ENCODE results near the gene SMIM28.

The SMIM28 gene

DNA sequence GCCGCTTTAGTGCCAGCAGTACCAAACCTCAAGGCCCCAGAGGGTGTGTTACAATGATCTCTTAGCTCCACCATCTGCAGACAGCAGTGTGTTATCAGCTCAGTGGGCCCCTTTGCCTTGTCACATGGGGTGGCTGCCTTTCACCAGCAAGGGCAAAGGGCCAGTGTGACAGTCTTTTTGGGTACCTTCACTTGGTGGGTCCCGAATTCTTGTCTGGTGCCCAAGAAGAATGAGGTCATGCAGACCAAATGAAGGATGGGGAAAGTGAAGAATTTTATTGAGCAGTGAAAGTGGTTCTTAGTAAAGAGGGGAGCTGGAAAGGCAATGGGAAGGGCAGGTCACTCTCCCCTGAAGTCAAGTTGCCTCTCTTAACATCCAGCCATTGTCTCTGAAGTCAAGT lies 2.9 kb upstream of the SMIM28 start (continued):
- TF ChIP-seq, protein P1, sequence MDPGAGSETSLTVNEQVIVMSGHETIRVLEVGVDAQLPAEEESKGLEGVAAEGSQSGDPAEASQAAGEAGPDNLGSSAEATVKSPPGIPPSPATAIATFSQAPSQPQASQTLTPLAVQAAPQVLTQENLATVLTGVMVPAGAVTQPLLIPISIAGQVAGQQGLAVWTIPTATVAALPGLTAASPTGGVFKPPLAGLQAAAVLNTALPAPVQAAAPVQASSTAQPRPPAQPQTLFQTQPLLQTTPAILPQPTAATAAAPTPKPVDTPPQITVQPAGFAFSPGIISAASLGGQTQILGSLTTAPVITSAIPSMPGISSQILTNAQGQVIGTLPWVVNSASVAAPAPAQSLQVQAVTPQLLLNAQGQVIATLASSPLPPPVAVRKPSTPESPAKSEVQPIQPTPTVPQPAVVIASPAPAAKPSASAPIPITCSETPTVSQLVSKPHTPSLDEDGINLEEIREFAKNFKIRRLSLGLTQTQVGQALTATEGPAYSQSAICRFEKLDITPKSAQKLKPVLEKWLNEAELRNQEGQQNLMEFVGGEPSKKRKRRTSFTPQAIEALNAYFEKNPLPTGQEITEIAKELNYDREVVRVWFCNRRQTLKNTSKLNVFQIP (CRISPR knock-in tag; IDR thresholded peaks at IDR 0.05; ENCODE audit: borderline replicate concordance, low read depth), result no peak
- no peak for TF ChIP-seq GLIS3 (CRISPR knock-in tag; IDR thresholded peaks at IDR 0.05)

- ATAC-seq, result no peak
- TF ChIP-seq CSDC2 (CRISPR knock-in tag; IDR thresholded peaks at IDR 0.05), result no peak
Measured at GRCh38 chr6:138377042-138377441, 663 bp upstream of the SMIM28 start.

GRCh38 chr6:138378463-138378862 lies 758 bp downstream of the SMIM28 start:
- TF ChIP-seq ZC3H10 (CRISPR knock-in tag; IDR thresholded peaks at IDR 0.05), result no peak
- no peak for TF ChIP-seq ZNF70 (CRISPR knock-in tag; IDR thresholded peaks at IDR 0.05)
- TF ChIP-seq, protein P2, sequence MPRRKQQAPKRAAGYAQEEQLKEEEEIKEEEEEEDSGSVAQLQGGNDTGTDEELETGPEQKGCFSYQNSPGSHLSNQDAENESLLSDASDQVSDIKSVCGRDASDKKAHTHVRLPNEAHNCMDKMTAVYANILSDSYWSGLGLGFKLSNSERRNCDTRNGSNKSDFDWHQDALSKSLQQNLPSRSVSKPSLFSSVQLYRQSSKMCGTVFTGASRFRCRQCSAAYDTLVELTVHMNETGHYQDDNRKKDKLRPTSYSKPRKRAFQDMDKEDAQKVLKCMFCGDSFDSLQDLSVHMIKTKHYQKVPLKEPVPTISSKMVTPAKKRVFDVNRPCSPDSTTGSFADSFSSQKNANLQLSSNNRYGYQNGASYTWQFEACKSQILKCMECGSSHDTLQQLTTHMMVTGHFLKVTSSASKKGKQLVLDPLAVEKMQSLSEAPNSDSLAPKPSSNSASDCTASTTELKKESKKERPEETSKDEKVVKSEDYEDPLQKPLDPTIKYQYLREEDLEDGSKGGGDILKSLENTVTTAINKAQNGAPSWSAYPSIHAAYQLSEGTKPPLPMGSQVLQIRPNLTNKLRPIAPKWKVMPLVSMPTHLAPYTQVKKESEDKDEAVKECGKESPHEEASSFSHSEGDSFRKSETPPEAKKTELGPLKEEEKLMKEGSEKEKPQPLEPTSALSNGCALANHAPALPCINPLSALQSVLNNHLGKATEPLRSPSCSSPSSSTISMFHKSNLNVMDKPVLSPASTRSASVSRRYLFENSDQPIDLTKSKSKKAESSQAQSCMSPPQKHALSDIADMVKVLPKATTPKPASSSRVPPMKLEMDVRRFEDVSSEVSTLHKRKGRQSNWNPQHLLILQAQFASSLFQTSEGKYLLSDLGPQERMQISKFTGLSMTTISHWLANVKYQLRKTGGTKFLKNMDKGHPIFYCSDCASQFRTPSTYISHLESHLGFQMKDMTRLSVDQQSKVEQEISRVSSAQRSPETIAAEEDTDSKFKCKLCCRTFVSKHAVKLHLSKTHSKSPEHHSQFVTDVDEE (CRISPR knock-in tag; IDR thresholded peaks at IDR 0.05), result no peak
- TF ChIP-seq, protein P1 (CRISPR knock-in tag; IDR thresholded peaks at IDR 0.05; ENCODE audit: borderline replicate concordance, low read depth), result no peak
- TF ChIP-seq TCF4 (CRISPR knock-in tag; IDR thresholded peaks at IDR 0.05; ENCODE audit: borderline replicate concordance), result no peak
- no peak for TF ChIP-seq PPARA (CRISPR knock-in tag; IDR thresholded peaks at IDR 0.05; ENCODE audit: borderline replicate concordance)
- no peak for TF ChIP-seq OSR1 (CRISPR knock-in tag; IDR thresholded peaks at IDR 0.05)
- ATAC-seq, result no peak

GRCh38 chr6:138382498-138383265 lies 5.0 kb downstream of the SMIM28 start:
- no peak for ATAC-seq
- TF ChIP-seq GLIS3 (CRISPR knock-in tag; IDR thresholded peaks at IDR 0.05) (no peak), ZNF70 (CRISPR knock-in tag; IDR thresholded peaks at IDR 0.05) (no peak)

DNA sequence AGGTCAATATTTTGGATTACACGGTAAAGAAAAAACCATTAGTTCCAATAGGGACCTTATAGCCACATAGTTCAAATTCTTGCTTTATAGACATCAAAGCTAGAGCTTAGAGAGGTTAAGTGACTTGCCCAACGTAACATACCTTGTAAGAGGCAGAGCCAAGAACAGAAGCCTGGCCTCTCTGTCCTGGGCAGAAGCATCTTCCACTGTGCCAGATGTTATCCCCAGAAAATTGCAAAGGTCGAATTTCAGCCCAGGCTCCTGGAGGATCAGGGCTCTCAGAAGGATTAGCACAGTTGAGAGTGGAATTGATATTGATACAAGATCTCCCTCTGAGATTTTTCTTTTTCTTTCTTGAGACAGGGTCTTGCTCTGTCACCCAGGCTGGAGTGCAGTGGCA lies 6.1 kb downstream of the SMIM28 start:
- ATAC-seq, result no peak
- TF ChIP-seq SNAI2 (CRISPR knock-in tag; IDR thresholded peaks at IDR 0.05), result no peak
- TF ChIP-seq ARNTL (CRISPR knock-in tag; IDR thresholded peaks at IDR 0.05; ENCODE audit: borderline replicate concordance, low read depth), result no peak
- TF ChIP-seq BACH2 (CRISPR knock-in tag; IDR thresholded peaks at IDR 0.05; ENCODE audit: borderline replicate concordance), result no peak
- TF ChIP-seq CSDC2 (CRISPR knock-in tag; IDR thresholded peaks at IDR 0.05), result no peak
- TF ChIP-seq ESRRG (CRISPR knock-in tag; IDR thresholded peaks at IDR 0.05), result no peak

DNA sequence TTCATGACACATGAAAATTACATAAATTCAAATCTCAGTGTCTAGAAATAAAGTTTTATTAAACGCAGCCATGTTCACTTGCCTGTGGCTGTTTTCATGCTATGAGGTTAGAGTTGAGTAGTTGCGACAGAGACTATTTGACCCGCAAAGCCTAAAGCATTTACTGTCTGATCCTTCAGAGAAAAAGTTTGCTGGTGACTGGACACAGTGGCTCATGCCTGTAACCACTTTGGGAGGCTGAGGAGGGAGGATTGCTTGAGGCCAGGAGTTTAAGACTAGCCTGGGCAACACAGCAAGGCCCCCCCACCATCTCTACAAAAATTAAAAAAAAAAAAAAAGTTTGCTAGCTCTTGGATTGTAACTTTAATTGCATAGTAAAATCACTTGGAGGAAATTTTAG lies 9.2 kb downstream of the SMIM28 start:
- no peak for ATAC-seq
- TF ChIP-seq, protein P3, sequence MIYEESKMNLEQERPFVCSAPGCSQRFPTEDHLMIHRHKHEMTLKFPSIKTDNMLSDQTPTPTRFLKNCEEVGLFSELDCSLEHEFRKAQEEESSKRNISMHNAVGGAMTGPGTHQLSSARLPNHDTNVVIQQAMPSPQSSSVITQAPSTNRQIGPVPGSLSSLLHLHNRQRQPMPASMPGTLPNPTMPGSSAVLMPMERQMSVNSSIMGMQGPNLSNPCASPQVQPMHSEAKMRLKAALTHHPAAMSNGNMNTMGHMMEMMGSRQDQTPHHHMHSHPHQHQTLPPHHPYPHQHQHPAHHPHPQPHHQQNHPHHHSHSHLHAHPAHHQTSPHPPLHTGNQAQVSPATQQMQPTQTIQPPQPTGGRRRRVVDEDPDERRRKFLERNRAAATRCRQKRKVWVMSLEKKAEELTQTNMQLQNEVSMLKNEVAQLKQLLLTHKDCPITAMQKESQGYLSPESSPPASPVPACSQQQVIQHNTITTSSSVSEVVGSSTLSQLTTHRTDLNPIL (CRISPR knock-in tag; IDR thresholded peaks at IDR 0.05; ENCODE audit: low read depth), result no peak
- TF ChIP-seq, protein P4, sequence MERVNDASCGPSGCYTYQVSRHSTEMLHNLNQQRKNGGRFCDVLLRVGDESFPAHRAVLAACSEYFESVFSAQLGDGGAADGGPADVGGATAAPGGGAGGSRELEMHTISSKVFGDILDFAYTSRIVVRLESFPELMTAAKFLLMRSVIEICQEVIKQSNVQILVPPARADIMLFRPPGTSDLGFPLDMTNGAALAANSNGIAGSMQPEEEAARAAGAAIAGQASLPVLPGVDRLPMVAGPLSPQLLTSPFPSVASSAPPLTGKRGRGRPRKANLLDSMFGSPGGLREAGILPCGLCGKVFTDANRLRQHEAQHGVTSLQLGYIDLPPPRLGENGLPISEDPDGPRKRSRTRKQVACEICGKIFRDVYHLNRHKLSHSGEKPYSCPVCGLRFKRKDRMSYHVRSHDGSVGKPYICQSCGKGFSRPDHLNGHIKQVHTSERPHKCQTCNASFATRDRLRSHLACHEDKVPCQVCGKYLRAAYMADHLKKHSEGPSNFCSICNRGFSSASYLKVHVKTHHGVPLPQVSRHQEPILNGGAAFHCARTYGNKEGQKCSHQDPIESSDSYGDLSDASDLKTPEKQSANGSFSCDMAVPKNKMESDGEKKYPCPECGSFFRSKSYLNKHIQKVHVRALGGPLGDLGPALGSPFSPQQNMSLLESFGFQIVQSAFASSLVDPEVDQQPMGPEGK (CRISPR knock-in tag; IDR thresholded peaks at IDR 0.05; ENCODE audit: borderline replicate concordance), result no peak
- no peak for TF ChIP-seq RARB (CRISPR knock-in tag; IDR thresholded peaks at IDR 0.05)
- TF ChIP-seq, protein P5, sequence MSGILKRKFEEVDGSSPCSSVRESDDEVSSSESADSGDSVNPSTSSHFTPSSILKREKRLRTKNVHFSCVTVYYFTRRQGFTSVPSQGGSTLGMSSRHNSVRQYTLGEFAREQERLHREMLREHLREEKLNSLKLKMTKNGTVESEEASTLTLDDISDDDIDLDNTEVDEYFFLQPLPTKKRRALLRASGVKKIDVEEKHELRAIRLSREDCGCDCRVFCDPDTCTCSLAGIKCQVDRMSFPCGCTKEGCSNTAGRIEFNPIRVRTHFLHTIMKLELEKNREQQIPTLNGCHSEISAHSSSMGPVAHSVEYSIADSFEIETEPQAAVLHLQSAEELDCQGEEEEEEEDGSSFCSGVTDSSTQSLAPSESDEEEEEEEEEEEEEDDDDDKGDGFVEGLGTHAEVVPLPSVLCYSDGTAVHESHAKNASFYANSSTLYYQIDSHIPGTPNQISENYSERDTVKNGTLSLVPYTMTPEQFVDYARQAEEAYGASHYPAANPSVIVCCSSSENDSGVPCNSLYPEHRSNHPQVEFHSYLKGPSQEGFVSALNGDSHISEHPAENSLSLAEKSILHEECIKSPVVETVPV (CRISPR knock-in tag; IDR thresholded peaks at IDR 0.05), result no peak
- no peak for TF ChIP-seq ZNF565 (CRISPR knock-in tag; conservative IDR thresholded peaks at IDR 0.05; ENCODE audit: low read depth)
- TF ChIP-seq ZFP3 (CRISPR knock-in tag; IDR thresholded peaks at IDR 0.05), result no peak
- no peak for TF ChIP-seq ZC3H10 (CRISPR knock-in tag; IDR thresholded peaks at IDR 0.05)
